HepG2 (cell line): Measurements from ENCODE around the gene MTSS2. TPM values are rescaled to one million over a fixed set of nuclear protein-coding genes. Genes with fewer than 3 reads are reported as not detected.

Experiments
- ATAC-seq: fragments of 200-7000 bp; cut with Tn5 transposase; 3 replicates; pipeline ENCODE4 v1.9.1; 2020; ENCODE audit warnings: mild to moderate bottlenecking, moderate library complexity
- BruUV-seq: library from RNA; stranded (reverse); fragments of 400-500 nt; replicated peaks from 2 replicates; lab custom pipeline; 2021; lab: Mats Ljungman, UMichigan
- CTCF ChIA-PET: fragments of 300-600 bp; formaldehyde crosslinking; extraction: SDS; loops from one replicate; lab custom pipeline; 2021; ENCODE audit warnings: low total read pairs, inconsistent platforms, low intra/inter-chr PET ratio; lab: Yijun Ruan, JAX
- POLR2A ChIA-PET: fragments of 350-600 bp; sonication (Branson Sonifier 250); formaldehyde crosslinking; loops from one replicate; lab custom pipeline; 2020; ENCODE audit warnings: antibody characterized with exemption, inconsistent platforms; lab: Yijun Ruan, JAX
- DNase-seq: peaks from one replicate; pipeline ENCODE4 v3.0.0-alpha.2; 2015; ENCODE audit warnings: low spot score
- FAIRE-seq: peaks from 3 replicates; lab custom pipeline; 2011; peaks lifted over from hg19 to GRCh38; lab: Jason Lieb, UNC
- H2AFZ ChIP-seq: one replicate; pipeline ENCODE4 v1.6.1; 2011; ENCODE audit warnings: low read length, inconsistent platforms
- H3K27ac ChIP-seq: fragments of 300-600 bp; 3 replicates; pipeline ENCODE4 v1.8.0; 2011; ENCODE audit warnings: mixed run types, mild to moderate bottlenecking, mixed read lengths, low read length, inconsistent platforms; ENCODE audit not compliant: insufficient read depth; ENCODE audit errors: extremely low read length
- H3K27me3 ChIP-seq, 2 experiments: fragments of 200-600 bp in 1 of 2; 2 replicates in 1 of 2; 3 replicates in 1 of 2; pipeline versions ENCODE4 v1.6.0 to v1.8.0; 2011; ENCODE audit warnings: low read length in 2 of 2, mild to moderate bottlenecking in 2 of 2, moderate library complexity in 2 of 2, inconsistent platforms in 1 of 2; ENCODE audit not compliant: insufficient read depth in 2 of 2, control insufficient read depth in 1 of 2
- H3K36me3 ChIP-seq, 2 experiments: fragments of 200-600 bp in 1 of 2; replicated peaks in 1 of 2; 2 replicates in 1 of 2; 3 replicates in 1 of 2; pipeline versions ENCODE4 v1.5.1 to v1.8.0; 2011; ENCODE audit warnings: low read length in 2 of 2, inconsistent platforms in 1 of 2; ENCODE audit not compliant: insufficient read depth in 2 of 2, control insufficient read depth in 1 of 2
- H3K4me1 ChIP-seq: 2 replicates; pipeline ENCODE4 v1.5.1; 2012; ENCODE audit warnings: low read length, inconsistent platforms; ENCODE audit not compliant: insufficient read depth
- H3K4me2 ChIP-seq: 2 replicates; pipeline ENCODE4 v1.6.0; 2011; ENCODE audit warnings: low read depth, low read length, inconsistent platforms
- H3K4me3 ChIP-seq, 3 experiments: fragments of 200-600 bp in 1 of 3; sonication (generic), shearing (Covaris generic) in 1 of 3; replicated peaks in 1 of 3; 2 replicates each; pipeline ENCODE4 v1.5.1; 2011 to 2016; ENCODE audit warnings: low read length in 3 of 3, inconsistent platforms in 2 of 3, low read depth in 2 of 3, mild to moderate bottlenecking in 2 of 3, control low read depth in 1 of 3, mixed read lengths in 1 of 3; ENCODE audit not compliant: insufficient read depth in 1 of 3
- H3K79me2 ChIP-seq: one replicate; pipeline ENCODE4 v1.6.1; 2011; ENCODE audit warnings: low read length, inconsistent platforms; ENCODE audit not compliant: insufficient read depth
- H3K9ac ChIP-seq: 2 replicates; pipeline ENCODE4 v1.6.0; 2011; ENCODE audit warnings: mild to moderate bottlenecking, low read depth, low read length, inconsistent platforms; ENCODE audit not compliant: insufficient read depth
- H3K9me3 ChIP-seq: 2 replicates; pipeline ENCODE4 v1.5.1; 2012; ENCODE audit warnings: mild to moderate bottlenecking, low read length
- H4K20me1 ChIP-seq: 2 replicates; pipeline ENCODE4 v1.6.0; 2011; ENCODE audit warnings: inconsistent platforms, mild to moderate bottlenecking, low read length, moderate library complexity; ENCODE audit not compliant: insufficient read depth
- HNRNPK ChIP-seq: fragments of 200-400 bp; formaldehyde crosslinking; IDR thresholded peaks from 2 replicates; pipeline ENCODE4 v1.6.1; 2018; ENCODE audit warnings: low read length, low read depth, moderate library complexity, mild to moderate bottlenecking; ENCODE audit not compliant: poor library complexity, severe bottlenecking
- HNRNPL ChIP-seq: fragments of 200-400 bp; formaldehyde crosslinking; IDR thresholded peaks from 2 replicates; pipeline ENCODE4 v1.6.1; 2017; ENCODE audit warnings: mild to moderate bottlenecking, low read depth, low read length
- MAFF ChIP-seq: IDR thresholded peaks from 2 replicates; pipeline ENCODE4 v1.6.1; 2011; ENCODE audit warnings: low read depth, low read length, improper control_type of control experiment
- MAFK ChIP-seq, 2 experiments: IDR thresholded peaks in 1 of 2; conservative IDR thresholded peaks in 1 of 2; 2 replicates each; pipeline ENCODE4 v1.6.1; 2011; ENCODE audit warnings: improper control_type of control experiment in 2 of 2, low read length in 2 of 2
- ZNF337 ChIP-seq: sonication (generic); formaldehyde crosslinking; IDR thresholded peaks from 2 replicates; pipeline ENCODE4 v1.5.1; 2020; ENCODE audit warnings: missing genetic modification reagents, low read depth, mild to moderate bottlenecking, borderline replicate concordance
- WGBS: methylation state at CpG from one replicate; pipeline ENCODE4 v1.1.6; 2017; ENCODE audit warnings: low lambda C conversion rate; 5-methylcytosine and 5-hydroxymethylcytosine counted together
- in situ Hi-C: cut with HindIII; loops from 2 replicates; pipeline ENCODE4 v1.10.0; 2017; ENCODE audit warnings: low pct_unique_long_range_greater_than_20kb; ENCODE audit not compliant: extremely low pct_ligation_motif_present
- intact Hi-C: fragments of 100-400 bp; cut with micrococcal nuclease; formaldehyde crosslinking; loops from one replicate; pipeline ENCODE4 v1.10.0; 2022; ENCODE audit not compliant: unreplicated experiment
- polyA plus RNA-seq, 8 experiments: library from polyadenylated mRNA; depleted of rRNA in 3 of 8; stranded (reverse) in 7 of 8; unstranded in 1 of 8; fragments of >200 nt; fragmentation: Illumina TruSeq in 4 of 8; extraction: Trizol in 4 of 8; gene quantifications; 2 replicates each; pipeline versions ENCODE4 v1.2.1 to v1.2.3, GENCODE V29; 2011 to 2016; ENCODE audit warnings: low read depth in 4 of 8, missing spikeins in 1 of 8, mixed read lengths in 1 of 8; ENCODE audit not compliant: insufficient read depth in 1 of 8
- total RNA-seq, 5 experiments: library from RNA; depleted of rRNA; stranded (reverse); fragments of >200 nt; fragmentation: Illumina TruSeq; extraction: Trizol; gene quantifications; 2 replicates each; pipeline ENCODE4 v1.2.3, GENCODE V29; 2016; ENCODE audit warnings: low read depth in 1 of 5
- TF ChIP-seq, protein P1 (sequence below): sonication (generic); formaldehyde crosslinking; IDR thresholded peaks from 2 replicates; pipeline ENCODE4 v1.4.0; 2020; ENCODE audit warnings: mild to moderate bottlenecking, missing genetic modification reagents
- TF ChIP-seq, protein P2 (sequence below): sonication (generic); formaldehyde crosslinking; IDR thresholded peaks from 2 replicates; pipeline ENCODE4 v1.9.0; 2022; ENCODE audit warnings: low read depth, missing genetic modification reagents
- TF ChIP-seq, protein P3 (sequence below): IDR thresholded peaks from 2 replicates; pipeline ENCODE4 v1.6.1; 2016; ENCODE audit warnings: low read depth, missing genetic modification reagents, missing compliant biosample characterization

MTSS2 gene
- total and polyA plus RNA-seq, 2 of the 13 experiments (the other 11 are each of a cell fraction or from before 2014, with no cell fraction given): 132 to 242 TPM

DNA sequence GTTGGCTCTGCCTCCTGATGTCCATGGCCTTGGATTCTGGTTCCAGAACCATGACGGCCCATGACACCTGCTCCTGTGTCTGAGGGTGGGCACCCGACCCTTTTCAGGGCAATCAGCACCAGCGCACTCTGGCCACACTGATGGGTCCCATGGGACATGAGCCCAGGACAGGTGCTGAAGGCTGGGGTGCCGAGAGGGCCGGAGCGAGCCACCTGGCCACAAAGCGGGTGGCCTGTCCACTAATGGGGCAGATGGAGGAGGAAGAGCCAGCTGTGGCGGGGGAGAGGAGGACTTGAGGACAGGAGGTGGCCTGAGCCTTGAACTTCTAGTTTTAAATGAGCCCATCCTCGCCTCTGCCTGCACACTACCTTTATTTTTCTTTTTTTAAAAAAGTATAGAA, 31.2 kb upstream of the MTSS2 start (continued):
- TF ChIP-seq, protein P1, sequence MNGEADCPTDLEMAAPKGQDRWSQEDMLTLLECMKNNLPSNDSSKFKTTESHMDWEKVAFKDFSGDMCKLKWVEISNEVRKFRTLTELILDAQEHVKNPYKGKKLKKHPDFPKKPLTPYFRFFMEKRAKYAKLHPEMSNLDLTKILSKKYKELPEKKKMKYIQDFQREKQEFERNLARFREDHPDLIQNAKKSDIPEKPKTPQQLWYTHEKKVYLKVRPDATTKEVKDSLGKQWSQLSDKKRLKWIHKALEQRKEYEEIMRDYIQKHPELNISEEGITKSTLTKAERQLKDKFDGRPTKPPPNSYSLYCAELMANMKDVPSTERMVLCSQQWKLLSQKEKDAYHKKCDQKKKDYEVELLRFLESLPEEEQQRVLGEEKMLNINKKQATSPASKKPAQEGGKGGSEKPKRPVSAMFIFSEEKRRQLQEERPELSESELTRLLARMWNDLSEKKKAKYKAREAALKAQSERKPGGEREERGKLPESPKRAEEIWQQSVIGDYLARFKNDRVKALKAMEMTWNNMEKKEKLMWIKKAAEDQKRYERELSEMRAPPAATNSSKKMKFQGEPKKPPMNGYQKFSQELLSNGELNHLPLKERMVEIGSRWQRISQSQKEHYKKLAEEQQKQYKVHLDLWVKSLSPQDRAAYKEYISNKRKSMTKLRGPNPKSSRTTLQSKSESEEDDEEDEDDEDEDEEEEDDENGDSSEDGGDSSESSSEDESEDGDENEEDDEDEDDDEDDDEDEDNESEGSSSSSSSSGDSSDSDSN: no peak; the same call in 1 of the 2 replicates

DNA sequence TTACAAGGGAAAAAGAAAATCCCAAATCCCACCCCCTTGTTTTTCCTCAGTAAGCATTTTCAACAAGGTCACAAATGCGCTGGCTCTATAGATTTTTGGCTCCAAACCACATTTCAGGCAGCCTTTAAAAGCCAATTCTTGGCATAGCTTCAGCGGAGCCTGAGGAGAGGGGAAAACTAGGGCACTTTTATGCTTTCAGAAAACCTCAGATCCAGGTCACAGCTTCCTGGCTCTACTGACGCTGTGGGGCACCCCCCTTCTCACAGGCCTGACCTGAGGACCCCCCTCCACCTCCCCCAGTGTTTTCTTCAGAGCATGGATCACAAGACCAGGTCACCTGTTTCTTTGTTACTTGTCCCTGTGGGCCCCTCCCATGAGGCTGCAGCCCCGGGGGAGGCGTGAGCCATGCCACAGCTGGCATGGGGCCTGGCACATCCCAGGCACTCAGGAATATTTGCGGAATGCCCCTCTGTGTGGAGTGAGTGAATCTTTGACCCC, 30.1 kb upstream of the MTSS2 start:
- Histone ChIP-seq H3K27ac (peak overlapping the region; percentile 14), H2AFZ (no peak overlapping the region), H3K79me2 (no peaks in the 10 kb centered on the region), H4K20me1 (no peaks in the 10 kb centered on the region), H3K4me1 (peaks cover 57% of the 10 kb centered on the region), H3K9ac (no peak overlapping the region; the same call in 1 of the 2 replicates), H3K9me3 (no peaks in the 10 kb centered on the region), H3K4me2 (no peak overlapping the region), H3K36me3 (peaks cover 3 to 11% of the 10 kb centered on the region in 2 experiments; a peak in 4 of 5 replicates), H3K4me3 (no peak overlapping the region), H3K27me3 (no peaks in the 10 kb centered on the region)
- 81% methylated on average over 6 of the region's 6 CpGs for WGBS
- peak; percentile 50 to 59; a peak in 1 of 4 replicates for TF ChIP-seq MAFK (conservative IDR thresholded peaks at IDR 0.05 in 1 of 2, IDR thresholded peaks at IDR 0.05 in 1 of 2; ENCODE audit: low read length in 2 of 2)
- TF ChIP-seq HNRNPL: peak; percentile 77
- TF ChIP-seq, protein P2, sequence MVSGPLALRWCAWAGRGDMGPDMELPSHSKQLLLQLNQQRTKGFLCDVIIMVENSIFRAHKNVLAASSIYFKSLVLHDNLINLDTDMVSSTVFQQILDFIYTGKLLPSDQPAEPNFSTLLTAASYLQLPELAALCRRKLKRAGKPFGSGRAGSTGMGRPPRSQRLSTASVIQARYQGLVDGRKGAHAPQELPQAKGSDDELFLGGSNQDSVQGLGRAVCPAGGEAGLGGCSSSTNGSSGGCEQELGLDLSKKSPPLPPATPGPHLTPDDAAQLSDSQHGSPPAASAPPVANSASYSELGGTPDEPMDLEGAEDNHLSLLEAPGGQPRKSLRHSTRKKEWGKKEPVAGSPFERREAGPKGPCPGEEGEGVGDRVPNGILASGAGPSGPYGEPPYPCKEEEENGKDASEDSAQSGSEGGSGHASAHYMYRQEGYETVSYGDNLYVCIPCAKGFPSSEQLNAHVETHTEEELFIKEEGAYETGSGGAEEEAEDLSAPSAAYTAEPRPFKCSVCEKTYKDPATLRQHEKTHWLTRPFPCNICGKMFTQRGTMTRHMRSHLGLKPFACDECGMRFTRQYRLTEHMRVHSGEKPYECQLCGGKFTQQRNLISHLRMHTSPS: peak; percentile 78
- no peak for TF ChIP-seq HNRNPK
- TF ChIP-seq ZNF337 (CRISPR knock-in tag): no peak
- TF ChIP-seq, protein P3, sequence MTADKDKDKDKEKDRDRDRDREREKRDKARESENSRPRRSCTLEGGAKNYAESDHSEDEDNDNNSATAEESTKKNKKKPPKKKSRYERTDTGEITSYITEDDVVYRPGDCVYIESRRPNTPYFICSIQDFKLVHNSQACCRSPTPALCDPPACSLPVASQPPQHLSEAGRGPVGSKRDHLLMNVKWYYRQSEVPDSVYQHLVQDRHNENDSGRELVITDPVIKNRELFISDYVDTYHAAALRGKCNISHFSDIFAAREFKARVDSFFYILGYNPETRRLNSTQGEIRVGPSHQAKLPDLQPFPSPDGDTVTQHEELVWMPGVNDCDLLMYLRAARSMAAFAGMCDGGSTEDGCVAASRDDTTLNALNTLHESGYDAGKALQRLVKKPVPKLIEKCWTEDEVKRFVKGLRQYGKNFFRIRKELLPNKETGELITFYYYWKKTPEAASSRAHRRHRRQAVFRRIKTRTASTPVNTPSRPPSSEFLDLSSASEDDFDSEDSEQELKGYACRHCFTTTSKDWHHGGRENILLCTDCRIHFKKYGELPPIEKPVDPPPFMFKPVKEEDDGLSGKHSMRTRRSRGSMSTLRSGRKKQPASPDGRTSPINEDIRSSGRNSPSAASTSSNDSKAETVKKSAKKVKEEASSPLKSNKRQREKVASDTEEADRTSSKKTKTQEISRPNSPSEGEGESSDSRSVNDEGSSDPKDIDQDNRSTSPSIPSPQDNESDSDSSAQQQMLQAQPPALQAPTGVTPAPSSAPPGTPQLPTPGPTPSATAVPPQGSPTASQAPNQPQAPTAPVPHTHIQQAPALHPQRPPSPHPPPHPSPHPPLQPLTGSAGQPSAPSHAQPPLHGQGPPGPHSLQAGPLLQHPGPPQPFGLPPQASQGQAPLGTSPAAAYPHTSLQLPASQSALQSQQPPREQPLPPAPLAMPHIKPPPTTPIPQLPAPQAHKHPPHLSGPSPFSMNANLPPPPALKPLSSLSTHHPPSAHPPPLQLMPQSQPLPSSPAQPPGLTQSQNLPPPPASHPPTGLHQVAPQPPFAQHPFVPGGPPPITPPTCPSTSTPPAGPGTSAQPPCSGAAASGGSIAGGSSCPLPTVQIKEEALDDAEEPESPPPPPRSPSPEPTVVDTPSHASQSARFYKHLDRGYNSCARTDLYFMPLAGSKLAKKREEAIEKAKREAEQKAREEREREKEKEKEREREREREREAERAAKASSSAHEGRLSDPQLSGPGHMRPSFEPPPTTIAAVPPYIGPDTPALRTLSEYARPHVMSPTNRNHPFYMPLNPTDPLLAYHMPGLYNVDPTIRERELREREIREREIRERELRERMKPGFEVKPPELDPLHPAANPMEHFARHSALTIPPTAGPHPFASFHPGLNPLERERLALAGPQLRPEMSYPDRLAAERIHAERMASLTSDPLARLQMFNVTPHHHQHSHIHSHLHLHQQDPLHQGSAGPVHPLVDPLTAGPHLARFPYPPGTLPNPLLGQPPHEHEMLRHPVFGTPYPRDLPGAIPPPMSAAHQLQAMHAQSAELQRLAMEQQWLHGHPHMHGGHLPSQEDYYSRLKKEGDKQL (CRISPR knock-in tag): no peak
- TF ChIP-seq MAFF: peak; percentile 31; the same call in 1 of the 2 replicates
- ATAC-seq: no peak
- no peak for FAIRE-seq
- BruUV-seq: no TSS peak
- POLR2A ChIA-PET: interaction anchor here (0.9 to 3.7 kb wide), 3 partner anchors 9 to 30 kb away, joined by 3 to 52 read pairs (median 7); no protein-coding TSS in a partner anchor
- in situ Hi-C loops (no loop called here), intact Hi-C loops (no loop called here)
- CTCF ChIA-PET: no interaction called here
- DNase-seq: no peak
